GM18505 (cell line): ENCODE data around the gene C1QTNF5.

Source experiments
- ATAC-seq: cut with Tn5 transposase; IDR thresholded peaks from one replicate; pipeline ENCODE4 v1.9.1; 2021; ENCODE audit not compliant: unreplicated experiment
- POLR2A ChIP-seq: IDR thresholded peaks from 4 replicates; pipeline ENCODE4 v1.6.1; 2011; ENCODE audit warnings: borderline replicate concordance; ENCODE audit not compliant: insufficient read depth, insufficient read length; ENCODE audit errors: extremely low read depth

C1QTNF5 gene

DNA sequence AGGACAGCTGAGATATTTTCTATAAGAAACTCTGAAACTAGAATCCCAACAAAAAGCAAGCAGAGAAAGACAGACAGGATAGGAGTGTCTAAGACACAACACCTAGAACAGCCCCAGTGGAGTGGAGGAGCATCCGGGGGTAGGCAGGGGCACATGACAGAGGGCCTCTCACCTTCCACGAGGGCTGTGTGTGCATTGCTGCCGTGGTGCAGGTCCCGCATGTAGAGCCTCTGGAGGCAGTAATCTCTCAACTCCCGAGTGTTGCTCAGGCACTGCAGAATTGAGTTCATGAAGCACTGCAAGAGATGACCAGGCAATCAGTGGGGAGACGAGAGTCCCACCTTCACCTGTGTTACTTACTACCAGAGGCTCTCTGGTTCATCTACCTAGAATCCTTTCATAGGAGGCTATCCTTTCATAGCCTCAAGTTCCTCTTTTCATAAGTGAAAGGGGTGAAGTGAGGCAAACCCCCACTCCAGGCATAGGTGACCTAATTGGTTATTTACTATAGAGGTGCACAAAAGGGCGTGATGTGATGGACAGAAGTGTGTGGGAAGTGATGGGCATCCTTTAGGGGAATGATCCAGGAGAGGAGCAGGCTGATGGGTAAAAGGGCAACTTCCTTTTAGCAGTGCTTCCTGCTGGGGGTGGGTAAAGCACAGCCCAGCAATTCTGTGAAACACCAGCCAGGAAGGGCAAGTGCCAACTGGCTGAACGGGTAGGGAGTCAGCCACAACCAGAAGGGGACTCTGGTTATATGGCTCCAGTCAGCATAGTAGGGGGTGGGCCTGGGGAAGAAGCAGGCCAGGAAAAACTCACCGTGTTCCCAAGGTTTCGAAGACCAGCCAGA lies 18.9 kb upstream of the C1QTNF5 start:
- no peak for ATAC-seq
- TF ChIP-seq POLR2A, result no peak

DNA sequence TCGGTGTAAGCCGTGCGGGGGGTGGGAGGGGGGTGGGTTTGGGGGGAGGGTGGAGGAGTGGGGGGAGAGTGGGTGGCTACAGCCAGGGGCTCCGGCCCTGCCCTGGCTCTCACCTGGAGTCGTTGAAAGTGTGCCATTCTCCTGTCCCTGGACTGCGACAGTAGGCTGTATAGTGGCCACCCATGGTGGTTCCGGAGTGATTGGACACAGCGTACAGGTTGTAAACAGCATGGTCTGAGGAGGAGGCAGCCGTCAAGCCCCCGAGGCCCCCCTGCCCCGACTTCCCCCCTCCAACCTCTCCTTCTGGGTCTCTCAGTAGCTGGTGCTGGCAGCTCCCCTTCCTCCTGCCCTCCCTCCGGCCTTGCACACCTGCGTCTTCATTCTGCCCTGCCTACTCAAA lies 16.4 kb upstream of the C1QTNF5 start:
- no peak for TF ChIP-seq POLR2A
- no peak for ATAC-seq

DNA sequence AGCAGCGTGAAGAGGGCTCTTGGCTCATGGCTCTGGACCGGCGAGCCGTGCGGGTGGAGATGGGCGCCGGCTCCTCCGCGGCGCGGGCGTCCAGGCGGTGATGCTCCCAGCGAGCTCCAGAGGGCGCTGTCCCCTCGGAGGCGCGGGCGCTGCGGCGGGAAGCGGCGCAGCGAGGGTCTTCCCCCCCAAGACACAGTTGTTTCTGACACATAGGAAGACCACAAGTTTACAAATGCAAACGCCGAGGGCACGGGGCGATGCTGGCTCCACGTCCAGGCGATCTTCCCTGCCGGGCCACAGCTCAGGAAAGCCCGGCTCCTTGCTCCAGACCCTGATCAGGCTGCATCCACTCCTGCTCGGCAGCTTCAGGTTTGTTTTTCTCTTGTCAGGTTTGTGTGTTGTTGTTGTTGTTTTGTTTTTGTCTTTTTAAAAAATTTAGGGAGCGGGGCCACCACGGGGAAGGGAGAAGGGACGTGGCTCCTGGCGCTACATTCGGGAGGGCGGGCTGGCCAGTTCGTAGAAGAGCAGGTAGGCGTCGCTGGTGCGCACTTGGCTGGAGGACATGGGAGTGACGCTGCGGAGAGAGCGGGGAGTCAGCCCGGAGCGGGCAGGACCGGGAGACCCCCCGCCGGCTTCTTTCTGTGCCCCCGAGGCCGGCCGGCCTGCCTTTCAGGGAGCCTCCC lies 15.8 kb upstream of the C1QTNF5 start:
- TF ChIP-seq POLR2A, result no peak
- ATAC-seq, result peak; percentile 70

GRCh38 chr11:119355091-119355843 lies 14.6 kb upstream of the C1QTNF5 start:
- TF ChIP-seq POLR2A, result no peak
- ATAC-seq, result no peak

GRCh38 chr11:119352857-119353260 lies 12.2 kb upstream of the C1QTNF5 start:
- ATAC-seq, result no peak
- no peak for TF ChIP-seq POLR2A

GRCh38 chr11:119351232-119351631 lies 10.5 kb upstream of the C1QTNF5 start:
- no peak for ATAC-seq
- TF ChIP-seq POLR2A, result no peak

DNA sequence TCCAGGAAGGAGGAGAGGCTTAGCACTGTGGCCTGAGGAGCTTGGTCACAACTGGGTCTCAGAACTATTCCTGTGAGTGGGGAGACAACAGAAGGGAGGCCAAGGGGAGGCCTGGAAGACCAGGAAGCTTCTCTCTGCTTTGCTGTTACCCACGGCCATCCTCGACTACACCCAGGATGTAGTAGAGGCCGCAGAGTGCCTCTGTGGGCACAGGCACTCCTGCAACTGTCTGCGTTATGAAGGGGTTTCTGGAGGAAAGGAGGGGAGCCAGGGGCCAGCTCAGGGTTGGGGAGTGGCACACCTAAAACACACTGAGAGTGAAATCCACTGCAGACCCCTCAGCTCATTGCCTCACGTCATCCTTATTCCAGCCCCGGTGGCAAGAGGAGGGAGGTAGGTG lies 9.6 kb upstream of the C1QTNF5 start:
- ATAC-seq, result no peak
- no peak for TF ChIP-seq POLR2A

DNA sequence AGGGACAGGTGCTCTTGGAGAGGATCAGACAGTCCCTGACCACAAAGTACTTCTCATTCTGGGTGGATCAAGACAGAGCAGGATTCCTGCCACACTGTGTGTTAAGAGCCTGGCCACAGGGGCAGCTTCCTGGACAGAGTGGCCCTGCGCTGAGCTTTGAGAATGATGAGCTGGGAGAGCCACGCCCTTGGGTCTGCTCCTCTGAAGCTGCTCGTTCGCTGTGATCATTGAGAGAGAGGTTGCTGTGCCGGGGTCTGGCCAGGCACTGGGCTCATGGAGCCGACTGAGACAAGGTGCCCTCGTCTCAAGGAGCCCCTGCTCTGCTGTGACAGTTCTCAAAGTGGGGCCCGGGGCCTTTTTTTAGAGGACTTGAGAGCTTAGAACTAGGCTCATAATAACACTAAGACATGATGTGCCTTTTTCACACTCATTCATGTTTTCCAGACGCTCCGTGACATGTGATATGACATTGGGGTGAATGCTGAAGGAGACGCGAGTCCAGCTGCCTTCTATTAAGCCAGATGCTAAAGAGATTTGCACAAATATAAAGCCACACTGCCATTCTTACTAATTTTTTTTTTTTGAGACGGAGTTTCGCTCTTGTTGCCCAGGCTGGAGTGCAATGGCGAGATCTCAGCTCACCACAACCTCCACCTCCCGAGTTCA lies 7.4 kb upstream of the C1QTNF5 start:
- TF ChIP-seq POLR2A, result no peak
- ATAC-seq, result no peak

GRCh38 chr11:119347242-119347641 lies 6.6 kb upstream of the C1QTNF5 start:
- TF ChIP-seq POLR2A, result no peak
- no peak for ATAC-seq

DNA sequence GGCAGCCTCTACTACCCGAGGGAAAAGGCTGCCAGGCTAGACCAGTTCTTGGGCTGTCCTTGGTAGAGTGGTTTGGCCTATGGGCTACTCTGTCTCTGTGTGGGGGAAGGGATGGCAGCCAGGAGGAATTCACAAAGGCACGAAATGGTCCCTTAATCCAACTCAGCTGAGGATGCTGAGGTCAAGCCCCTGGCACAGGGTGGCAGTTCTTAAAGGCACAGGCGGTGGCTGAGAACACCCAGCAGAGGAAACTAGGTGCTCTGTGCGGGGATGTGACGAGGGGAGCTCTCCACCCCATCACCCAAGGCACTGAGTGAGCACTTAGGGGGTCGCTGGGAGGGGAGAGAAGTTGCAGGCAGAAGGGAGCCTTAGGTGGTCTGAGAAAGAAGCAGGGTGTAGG lies 5.9 kb upstream of the C1QTNF5 start, which contains the start of gene MFRP:
Gene MFRP, minus strand, starts transcription at position 101 of the 400 bp plus-strand sequence. CDS start 192 bp downstream, outside the sequence.
- no peak for ATAC-seq
- TF ChIP-seq POLR2A, result no peak

DNA sequence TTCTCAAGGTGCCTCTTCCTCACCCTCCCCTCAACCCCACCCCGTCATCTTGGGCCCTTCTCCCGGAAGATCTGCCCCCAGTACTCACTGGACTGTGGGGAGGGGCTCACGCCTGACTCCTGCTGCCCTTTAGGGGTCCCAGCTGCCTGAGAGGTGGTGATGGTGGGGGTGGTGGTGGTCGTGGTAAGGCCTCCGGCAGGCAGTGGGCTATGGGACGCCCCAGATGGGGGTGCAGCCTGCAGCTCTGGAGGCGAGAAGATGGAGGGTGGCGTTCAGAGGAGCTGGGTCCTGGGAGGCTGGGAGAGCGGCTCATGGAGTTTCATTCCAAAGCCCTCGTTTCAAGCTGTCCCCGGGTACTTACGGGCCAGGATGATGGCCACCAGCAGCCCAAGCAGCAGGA lies 5.0 kb upstream of the C1QTNF5 start:
- no peak for TF ChIP-seq POLR2A
- ATAC-seq, result no peak

DNA sequence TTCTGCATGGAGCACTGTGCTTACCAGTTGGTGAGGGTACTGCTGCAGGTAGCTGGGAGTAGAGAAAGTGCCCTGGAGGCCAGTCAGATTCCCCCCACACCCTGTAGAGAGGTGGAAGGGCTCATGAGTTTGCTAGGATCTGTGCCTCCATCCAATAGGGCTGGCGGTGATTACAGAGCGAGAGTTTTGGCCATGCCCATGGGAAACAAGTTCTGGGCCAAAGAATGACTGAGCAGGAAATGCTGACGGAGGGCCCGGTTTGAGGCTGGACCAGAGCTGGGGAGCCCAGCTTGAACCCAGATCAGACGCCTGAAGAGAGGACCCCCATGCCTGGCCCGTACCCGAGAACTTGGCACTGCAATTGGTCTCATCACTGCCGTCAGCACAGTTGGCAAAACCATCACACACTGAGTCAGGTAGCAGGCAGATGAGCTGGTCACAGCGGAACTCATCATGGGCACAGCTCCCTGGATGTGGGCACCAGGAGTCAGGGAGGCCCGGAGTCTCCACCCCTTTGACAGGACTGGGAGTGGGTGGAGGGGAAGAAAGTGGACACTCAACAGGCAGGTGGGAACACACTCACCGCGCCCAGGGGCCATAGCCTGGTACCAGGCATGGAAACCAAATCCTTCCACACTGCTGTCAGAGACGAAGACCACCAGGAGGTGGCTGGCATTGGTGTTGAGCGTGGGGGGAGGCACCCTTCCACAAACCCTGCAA lies 3.8 kb upstream of the C1QTNF5 start:
- ATAC-seq, result no peak
- TF ChIP-seq POLR2A, result no peak
